ENCODE measurements around the gene DNMT1. TPM values are rescaled to one million over a fixed set of nuclear protein-coding genes. Genes with fewer than 3 reads are reported as not detected.
A peak's percentile ranks its signal among the peaks of the same experiment; 100 is the strongest.

The DNMT1 gene
- polyA plus RNA-seq, 3 donors: 99.0 to 106 (median 102) TPM

- no peak for DNase-seq (ENCODE audit: low read depth in 3 of 3, low spot score in 2 of 3)
Observed at GRCh38 chr19:10116085-10116865, 78.5 kb downstream of the DNMT1 start.

GRCh38 chr19:10115392-10116084 is 79.2 kb downstream of the DNMT1 start:
- no peak for DNase-seq (ENCODE audit: low read depth in 3 of 3, low spot score in 2 of 3)

- DNase-seq (ENCODE audit: low read depth in 3 of 3, low spot score in 2 of 3): no peak
Observed at GRCh38 chr19:10114651-10115391, 79.9 kb downstream of the DNMT1 start.

- no peak for DNase-seq (ENCODE audit: low read depth in 3 of 3, low spot score in 2 of 3)
Observed at GRCh38 chr19:10113964-10114650, 80.6 kb downstream of the DNMT1 start.

GRCh38 chr19:10113592-10113963 is 81.2 kb downstream of the DNMT1 start:
- no peak for DNase-seq (ENCODE audit: low read depth in 3 of 3, low spot score in 2 of 3)

- no peak for DNase-seq (ENCODE audit: low read depth in 3 of 3, low spot score in 2 of 3)
Observed at GRCh38 chr19:10112895-10113591, 81.7 kb downstream of the DNMT1 start.

GRCh38 chr19:10112037-10112761 is 82.6 kb downstream of the DNMT1 start:
- DNase-seq (ENCODE audit: low read depth in 3 of 3, low spot score in 2 of 3): no peak

GRCh38 chr19:10111405-10111811 is 83.3 kb downstream of the DNMT1 start, which contains the start of gene P2RY11:
Gene P2RY11 (plus strand): TSS chr19:10111693. CDS start chr19:10111722, 29 bp downstream.
- DNase-seq (ENCODE audit: low read depth in 3 of 3, low spot score in 2 of 3): no peak

- DNase-seq (ENCODE audit: low read depth in 3 of 3, low spot score in 2 of 3): no peak
Observed at GRCh38 chr19:10110972-10111317, 83.8 kb downstream of the DNMT1 start.

GRCh38 chr19:10110076-10110971 is 84.4 kb downstream of the DNMT1 start:
- no peak for DNase-seq (ENCODE audit: low read depth in 3 of 3, low spot score in 2 of 3)

GRCh38 chr19:10109528-10109927 is 85.2 kb downstream of the DNMT1 start:
- DNase-seq (ENCODE audit: low read depth in 3 of 3, low spot score in 2 of 3): no peak

GRCh38 chr19:10107817-10108367 is 86.9 kb downstream of the DNMT1 start:
- no peak for DNase-seq (ENCODE audit: low read depth in 3 of 3, low spot score in 2 of 3)

GRCh38 chr19:10107254-10107653 is 87.5 kb downstream of the DNMT1 start:
- no peak for DNase-seq (ENCODE audit: low read depth in 3 of 3, low spot score in 2 of 3)

- peak; percentile 92 to 97 (median 94) for DNase-seq (ENCODE audit: low read depth in 3 of 3, low spot score in 2 of 3)
Observed at GRCh38 chr19:10106100-10106936, 88.4 kb downstream of the DNMT1 start, which contains the start of gene PPAN. Gene PPAN (plus strand): TSS chr19:10106362. CDS start chr19:10106395, 33 bp downstream.

- no peak for DNase-seq (ENCODE audit: low read depth in 3 of 3, low spot score in 2 of 3)
Observed at GRCh38 chr19:10105509-10106099, 89.1 kb downstream of the DNMT1 start.

GRCh38 chr19:10104665-10105508 is 89.9 kb downstream of the DNMT1 start:
- no peak for DNase-seq (ENCODE audit: low read depth in 3 of 3, low spot score in 2 of 3)

Measured in right renal cortex interstitium (tissue), 3 donors.